K562 (cell line): Measurements from ENCODE around the gene CHD5.

ENCODE experiments used
- CEBPZ ChIP-seq: fragments of 150-350 bp; IDR thresholded peaks from 2 replicates; pipeline ENCODE4 v1.6.1; 2014; ENCODE audit warnings: low read depth, mild to moderate bottlenecking, low read length, borderline replicate concordance
- KLF16 ChIP-seq: IDR thresholded peaks from 2 replicates; pipeline ENCODE4 v1.6.1; 2016; ENCODE audit warnings: antibody characterized with exemption
- POU5F1 ChIP-seq: fragments of 150-350 bp; IDR thresholded peaks from 2 replicates; pipeline ENCODE4 v1.6.1; 2014; ENCODE audit warnings: borderline replicate concordance, low read length, low read depth, mild to moderate bottlenecking; ENCODE audit not compliant: partially characterized antibody
- RNF2 ChIP-seq: sonication (generic); IDR thresholded peaks from 2 replicates; pipeline ENCODE4 v1.6.1; 2016
- TRIM24 ChIP-seq, 2 experiments: fragments of 450-650 bp; IDR thresholded peaks; 2 replicates each; pipeline ENCODE4 v1.6.1; 2016
- ZC3H11A ChIP-seq: IDR thresholded peaks from 2 replicates; pipeline ENCODE4 v1.6.1; 2012; ENCODE audit warnings: low read depth, low read length, improper control_type of control experiment
- ZNF561 ChIP-seq: fragments of 450-650 bp; formaldehyde crosslinking; conservative IDR thresholded peaks from 2 replicates; pipeline ENCODE4 v1.4.0; 2020; ENCODE audit warnings: mild to moderate bottlenecking, moderate library complexity

GRCh38 chr1:6166655-6167390, 13.3 kb downstream of the CHD5 start:
- TF ChIP-seq CEBPZ = no peak
- no peak for TF ChIP-seq KLF16
- no peak for TF ChIP-seq ZC3H11A
- TF ChIP-seq TRIM24 (IDR thresholded peaks at IDR 0.05) = no peak
- no peak for TF ChIP-seq ZNF561 (CRISPR knock-in tag)
- TF ChIP-seq POU5F1 = no peak
- no peak for TF ChIP-seq RNF2
